GM19240 (cell line): Measurements from ENCODE around the gene FCER1G.

Experiments used
- DNase-seq: peaks from one replicate; pipeline ENCODE4 v3.0.0; 2011; ENCODE audit warnings: low spot score; ENCODE audit not compliant: insufficient read length

The FCER1G gene

GRCh38 chr1:161215076-161215475, at the start of gene FCER1G:
Gene FCER1G, plus strand, starts transcription at chr1:161215295. Its CDS starts 27 bp downstream, at chr1:161215322.
- DNase-seq = no peak

DNA sequence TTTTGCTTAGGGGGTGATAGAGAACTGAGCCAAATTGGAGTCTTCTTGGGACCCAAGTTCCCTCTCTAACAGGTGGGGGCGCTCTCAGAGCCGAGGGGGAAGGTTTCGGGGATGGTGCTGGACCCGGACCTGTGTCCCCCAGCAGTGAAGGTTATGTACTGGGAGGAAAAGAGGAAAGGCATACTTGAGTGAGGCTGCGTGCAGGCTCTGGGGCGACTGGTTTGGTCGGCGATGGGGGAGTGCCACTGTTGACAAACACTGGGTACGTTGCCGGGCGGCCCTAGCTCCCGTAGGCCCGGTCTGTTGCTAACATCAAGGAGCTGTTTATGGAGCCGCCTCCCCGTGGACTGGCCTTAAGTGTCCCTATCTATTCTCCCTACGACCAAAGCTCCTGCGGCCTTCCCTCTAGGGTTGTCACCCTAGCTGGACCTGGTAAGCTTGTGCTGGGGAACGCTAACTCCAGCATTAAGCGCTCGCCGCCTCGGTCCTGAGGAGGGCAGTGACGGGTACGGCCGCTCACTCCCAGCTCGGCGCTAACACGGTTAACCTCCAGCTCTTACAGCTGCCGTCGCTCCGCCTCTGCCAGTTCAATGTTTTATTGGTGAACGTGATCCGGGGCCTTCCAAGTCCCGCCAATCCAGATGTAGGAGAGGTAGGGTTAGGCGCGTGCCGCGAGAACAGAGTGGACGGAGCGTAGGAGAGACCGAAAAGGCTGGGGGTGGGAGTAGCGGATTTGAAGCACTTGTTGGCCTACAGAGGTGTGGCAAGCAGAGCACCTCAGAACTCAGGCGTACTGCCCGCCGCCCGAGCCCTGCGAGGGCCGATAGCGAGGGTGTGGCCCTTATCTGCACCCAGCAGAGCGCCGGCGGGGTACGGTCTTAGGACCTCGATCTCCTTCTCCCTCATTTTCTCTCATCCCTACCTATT, 49.1 kb upstream of the FCER1G start, which contains the start of gene PPOX:
PPOX (plus strand) TSS at position 685 of the 927 bp plus-strand sequence. CDS start 422 bp downstream, outside the sequence.
- DNase-seq = peak; percentile 87

GRCh38 chr1:161166669-161167548, 48.2 kb upstream of the FCER1G start:
- DNase-seq = no peak

DNA sequence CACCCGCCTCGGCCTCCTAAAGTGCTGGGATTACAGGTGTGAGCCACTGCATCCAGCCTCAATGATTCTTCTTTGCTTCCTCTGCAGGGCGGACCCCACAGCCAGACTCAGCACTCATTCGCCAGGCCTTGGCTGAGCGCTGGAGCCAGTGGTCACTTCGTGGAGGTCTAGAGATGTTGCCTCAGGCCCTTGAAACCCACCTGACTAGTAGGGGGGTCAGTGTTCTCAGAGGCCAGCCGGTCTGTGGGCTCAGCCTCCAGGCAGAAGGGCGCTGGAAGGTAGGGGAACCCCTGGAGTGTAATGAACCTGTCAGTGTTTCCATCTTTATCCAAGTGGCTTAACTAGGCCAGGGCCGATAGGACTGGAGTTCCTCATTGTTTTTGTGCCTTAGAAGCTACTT, 46.2 kb upstream of the FCER1G start:
- no peak for DNase-seq

GRCh38 chr1:161171191-161171590, 43.9 kb upstream of the FCER1G start:
- DNase-seq = no peak

DNA sequence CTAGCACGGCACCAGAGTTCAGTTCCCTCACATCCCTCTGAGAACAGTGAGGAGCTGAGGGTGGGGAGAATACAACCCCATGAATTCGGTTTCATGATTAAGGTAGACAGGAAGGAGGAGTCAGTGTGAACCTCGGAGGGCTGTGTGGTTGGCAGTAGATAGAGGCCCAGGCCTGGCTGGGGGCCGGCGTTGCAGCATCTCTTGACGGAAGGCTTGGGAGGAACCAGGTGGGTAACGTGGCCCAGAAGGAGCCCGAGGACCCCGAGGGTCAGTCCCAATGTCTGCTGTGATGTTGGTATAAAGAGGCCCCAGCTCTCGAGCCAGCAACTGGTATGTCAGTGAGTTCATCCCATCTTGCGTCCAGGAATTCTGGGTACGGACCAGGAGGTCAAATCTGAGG, 43.4 kb upstream of the FCER1G start:
- no peak for DNase-seq

- DNase-seq = no peak
Measured at GRCh38 chr1:161172349-161172748, 42.7 kb upstream of the FCER1G start.

GRCh38 chr1:161172776-161173376, 42.2 kb upstream of the FCER1G start:
- no peak for DNase-seq

GRCh38 chr1:161173711-161174110, 41.4 kb upstream of the FCER1G start:
- no peak for DNase-seq

DNA sequence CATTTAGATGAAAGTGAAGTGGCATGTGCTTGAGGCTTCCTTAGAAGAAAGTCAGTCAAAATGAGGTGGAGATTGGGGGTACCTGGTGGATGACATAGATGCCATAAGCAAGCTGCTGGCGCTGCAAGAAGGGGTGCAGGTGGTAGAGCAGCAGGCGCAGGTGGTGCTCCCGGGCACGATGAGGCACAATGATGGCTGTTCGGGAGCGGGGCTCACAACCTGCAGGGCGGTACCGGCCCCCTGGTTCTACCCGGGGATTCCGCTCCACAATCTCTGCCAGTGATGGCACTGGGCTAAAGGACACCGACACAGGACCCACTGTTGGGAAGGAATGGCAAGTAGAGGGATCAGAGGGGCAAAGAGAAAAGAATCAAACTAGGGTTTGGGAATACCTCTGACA, 40.2 kb upstream of the FCER1G start:
- DNase-seq = no peak

DNA sequence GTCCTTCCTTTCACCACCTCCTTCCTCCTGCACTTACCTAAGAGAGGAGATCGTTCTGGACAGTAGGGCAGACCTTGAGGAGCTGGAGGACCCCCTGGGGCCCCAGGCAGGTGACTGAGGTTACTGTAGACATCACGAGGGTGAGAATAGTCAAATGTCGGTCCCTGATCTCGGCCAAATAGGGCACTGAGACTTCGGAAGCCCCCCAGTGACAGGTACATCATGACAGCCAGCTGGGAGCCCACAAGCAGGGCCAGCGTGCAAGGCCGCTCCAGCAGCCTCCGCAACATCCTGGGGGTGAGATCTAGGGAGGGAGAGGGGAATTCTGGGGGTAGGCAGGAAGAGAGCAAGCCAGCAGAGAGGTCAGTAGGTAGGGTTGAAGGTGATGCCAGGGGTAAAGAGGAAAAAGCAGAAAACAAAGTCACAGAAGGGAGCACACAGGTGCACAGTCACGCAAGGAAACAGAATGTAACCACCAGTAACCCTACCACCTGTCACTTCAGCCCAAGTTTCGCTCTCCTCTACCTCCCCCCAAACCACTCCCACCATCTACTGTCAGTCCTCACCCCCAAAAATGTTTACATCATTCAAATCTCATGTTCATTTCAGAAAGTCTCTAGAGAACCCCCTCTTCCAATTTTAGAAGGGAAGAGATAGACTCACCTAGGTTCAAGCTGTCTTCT, 39.2 kb upstream of the FCER1G start:
- DNase-seq = no peak

GRCh38 chr1:161176468-161177111, 38.5 kb upstream of the FCER1G start:
- DNase-seq = no peak

- peak; percentile 82 for DNase-seq
Measured at GRCh38 chr1:161177112-161177935, 37.8 kb upstream of the FCER1G start, which contains the start of gene B4GALT3. Gene B4GALT3, minus strand, starts transcription at chr1:161177507. Its CDS starts 1,447 bp downstream, at chr1:161176060.

DNA sequence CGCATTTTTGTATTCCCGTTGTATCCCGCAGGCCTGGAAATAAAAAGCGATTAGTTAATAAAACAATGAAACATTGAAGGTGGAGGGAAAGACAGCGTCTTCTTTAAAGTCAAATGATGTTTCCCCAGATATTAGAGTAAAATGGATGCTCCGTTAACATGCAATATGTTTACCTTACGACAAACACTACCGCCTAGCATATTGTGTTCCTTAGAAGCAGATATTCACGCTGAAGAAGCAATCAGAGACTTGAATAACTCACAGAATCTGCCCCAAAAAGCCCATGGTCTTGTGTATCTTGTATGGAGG, 37.2 kb upstream of the FCER1G start:
- DNase-seq = no peak

- no peak for DNase-seq
Measured at GRCh38 chr1:161179698-161180097, 35.4 kb upstream of the FCER1G start.

DNA sequence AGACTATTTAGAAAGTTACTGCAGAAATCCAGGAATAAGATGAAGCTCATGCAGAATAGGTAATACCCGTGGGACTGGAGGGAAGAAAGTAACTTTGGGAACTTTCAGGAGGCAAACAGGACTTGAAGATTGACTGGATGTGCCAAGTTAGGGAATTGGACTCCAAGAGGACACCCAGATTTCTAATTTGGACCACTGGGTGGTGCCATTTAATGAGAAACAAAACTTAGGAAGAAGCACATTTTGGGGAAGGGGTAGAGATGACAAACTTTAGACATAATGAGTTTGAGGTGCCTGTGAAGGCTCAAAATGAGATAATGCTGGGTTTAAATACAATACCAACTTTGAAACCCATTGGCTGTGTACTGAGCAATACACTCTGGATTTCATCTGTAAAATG, 34.5 kb upstream of the FCER1G start:
- DNase-seq = no peak

- DNase-seq = peak; percentile 23
Measured at GRCh38 chr1:161182214-161182613, 32.9 kb upstream of the FCER1G start.

- peak; percentile 82 for DNase-seq
Measured at GRCh38 chr1:161185282-161185682, 29.8 kb upstream of the FCER1G start.

- no peak for DNase-seq
Measured at GRCh38 chr1:161185732-161186311, 29.3 kb upstream of the FCER1G start.
